ENCODE results near the gene TTC13. TPM values are rescaled to one million over a fixed set of nuclear protein-coding genes. Genes with fewer than 3 reads are reported as not detected.

TTC13 gene
- total RNA-seq, 1 donor from 2014 or later: 23.0 TPM

DNA sequence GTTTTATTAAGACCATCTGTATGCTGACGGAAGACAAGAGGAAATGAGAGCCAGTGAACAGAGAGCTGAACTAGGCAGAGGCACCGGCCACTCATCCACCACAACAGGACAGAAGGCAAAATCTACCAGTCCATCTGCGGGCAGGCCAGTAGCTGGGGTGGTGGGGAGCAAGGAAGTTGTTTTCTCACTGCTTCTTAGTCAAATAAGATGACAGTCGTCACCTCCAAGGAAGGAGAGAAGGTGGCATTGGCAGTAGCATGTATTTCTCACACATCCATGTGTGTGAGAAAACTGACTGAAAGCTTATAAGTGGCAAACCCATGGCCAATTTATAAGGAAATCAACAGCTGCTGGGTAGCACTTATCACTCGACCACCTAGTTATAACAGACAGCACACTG lies 8.2 kb downstream of the TTC13 start:
- Mint-ChIP-seq H3K9me3 (no peaks in the 10 kb centered on the region), H3K4me3 (no peak overlapping the region), H3K4me1 (no peaks in the 10 kb centered on the region), H3K27ac (no peak overlapping the region), H3K36me3 (peaks cover 3% of the 10 kb centered on the region), H3K27me3 (ENCODE audit: insufficient read depth, low read depth) (no peaks in the 10 kb centered on the region)
- Histone ChIP-seq H3K27me3 (no peaks in the 10 kb centered on the region), H3K4me1 (no peaks in the 10 kb centered on the region), H3K27ac (no peak overlapping the region), H3K4me2 (no peak overlapping the region), H3K9ac (no peak overlapping the region), H3K79me2 (ENCODE audit: low read depth) (peaks cover 3% of the 10 kb centered on the region), H3K36me3 (no peaks in the 10 kb centered on the region), H2AFZ (replicated peaks) (no peak overlapping the region), H3K4me3 (no peak overlapping the region), H3F3A (ENCODE audit: low read depth) (no peaks in the 10 kb centered on the region), H3K9me3 (ENCODE audit: low read depth) (no peaks in the 10 kb centered on the region), H4K20me1 (ENCODE audit: low read depth) (peaks cover 5% of the 10 kb centered on the region)
- no peak for DNase-seq (ENCODE audit: low spot score)
- TF ChIP-seq EZH2phosphoT487 (IDR thresholded peaks at IDR 0.05) (no peak), EZH2 (IDR thresholded peaks at IDR 0.05) (no peak)
- TF ChIP-seq, protein P1, sequence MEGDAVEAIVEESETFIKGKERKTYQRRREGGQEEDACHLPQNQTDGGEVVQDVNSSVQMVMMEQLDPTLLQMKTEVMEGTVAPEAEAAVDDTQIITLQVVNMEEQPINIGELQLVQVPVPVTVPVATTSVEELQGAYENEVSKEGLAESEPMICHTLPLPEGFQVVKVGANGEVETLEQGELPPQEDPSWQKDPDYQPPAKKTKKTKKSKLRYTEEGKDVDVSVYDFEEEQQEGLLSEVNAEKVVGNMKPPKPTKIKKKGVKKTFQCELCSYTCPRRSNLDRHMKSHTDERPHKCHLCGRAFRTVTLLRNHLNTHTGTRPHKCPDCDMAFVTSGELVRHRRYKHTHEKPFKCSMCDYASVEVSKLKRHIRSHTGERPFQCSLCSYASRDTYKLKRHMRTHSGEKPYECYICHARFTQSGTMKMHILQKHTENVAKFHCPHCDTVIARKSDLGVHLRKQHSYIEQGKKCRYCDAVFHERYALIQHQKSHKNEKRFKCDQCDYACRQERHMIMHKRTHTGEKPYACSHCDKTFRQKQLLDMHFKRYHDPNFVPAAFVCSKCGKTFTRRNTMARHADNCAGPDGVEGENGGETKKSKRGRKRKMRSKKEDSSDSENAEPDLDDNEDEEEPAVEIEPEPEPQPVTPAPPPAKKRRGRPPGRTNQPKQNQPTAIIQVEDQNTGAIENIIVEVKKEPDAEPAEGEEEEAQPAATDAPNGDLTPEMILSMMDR (IDR thresholded peaks at IDR 0.05): no peak

DNA sequence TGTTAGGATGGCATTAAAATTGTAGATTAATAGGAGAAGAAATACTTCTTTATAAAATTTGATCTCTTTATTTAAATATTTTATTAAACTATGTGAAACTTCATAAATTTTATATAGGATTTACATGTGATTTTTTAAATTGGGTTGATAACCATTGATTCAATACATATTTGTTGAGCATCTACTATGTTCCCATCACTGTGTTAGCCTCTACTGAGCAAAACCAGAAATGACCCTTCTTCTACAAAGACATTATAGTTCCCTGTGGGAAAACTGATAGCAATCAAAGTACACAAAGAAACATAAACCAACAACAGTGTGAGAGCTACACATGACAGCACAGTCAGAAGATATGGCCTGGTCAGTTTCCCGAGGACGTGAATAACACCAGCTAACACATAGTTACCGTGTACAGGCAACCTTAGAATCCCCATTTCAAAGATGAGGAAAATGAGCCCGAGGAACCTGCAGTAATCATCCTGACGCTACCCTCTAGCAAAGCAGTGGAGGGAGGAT lies 12.2 kb downstream of the TTC13 start:
- Mint-ChIP-seq H3K27me3 (ENCODE audit: insufficient read depth, low read depth) (no peaks in the 10 kb centered on the region), H3K36me3 (peaks cover 3% of the 10 kb centered on the region), H3K27ac (no peak overlapping the region), H3K9me3 (no peaks in the 10 kb centered on the region), H3K4me1 (no peaks in the 10 kb centered on the region), H3K4me3 (no peak overlapping the region)
- no peaks in the 10 kb centered on the region for H3K4me1 ChIP-seq
- H3F3A ChIP-seq (ENCODE audit: low read depth): no peaks in the 10 kb centered on the region
- H3K36me3 ChIP-seq: no peaks in the 10 kb centered on the region
- TF ChIP-seq, protein P1 (IDR thresholded peaks at IDR 0.05): no peak
- TF ChIP-seq EZH2 (IDR thresholded peaks at IDR 0.05) (no peak), EZH2phosphoT487 (IDR thresholded peaks at IDR 0.05) (no peak)
- no peaks in the 10 kb centered on the region for H3K9me3 ChIP-seq (ENCODE audit: low read depth)
- H3K79me2 ChIP-seq (ENCODE audit: low read depth): peaks cover 3% of the 10 kb centered on the region
- no peak overlapping the region for H3K9ac ChIP-seq
- H3K27ac ChIP-seq: no peak overlapping the region
- no peak overlapping the region for H3K4me2 ChIP-seq
- no peaks in the 10 kb centered on the region for H3K27me3 ChIP-seq
- H4K20me1 ChIP-seq (ENCODE audit: low read depth): no peaks in the 10 kb centered on the region
- no peak overlapping the region for H2AFZ ChIP-seq (replicated peaks)
- no peak for DNase-seq (ENCODE audit: low spot score)
- H3K4me3 ChIP-seq: no peak overlapping the region

DNA sequence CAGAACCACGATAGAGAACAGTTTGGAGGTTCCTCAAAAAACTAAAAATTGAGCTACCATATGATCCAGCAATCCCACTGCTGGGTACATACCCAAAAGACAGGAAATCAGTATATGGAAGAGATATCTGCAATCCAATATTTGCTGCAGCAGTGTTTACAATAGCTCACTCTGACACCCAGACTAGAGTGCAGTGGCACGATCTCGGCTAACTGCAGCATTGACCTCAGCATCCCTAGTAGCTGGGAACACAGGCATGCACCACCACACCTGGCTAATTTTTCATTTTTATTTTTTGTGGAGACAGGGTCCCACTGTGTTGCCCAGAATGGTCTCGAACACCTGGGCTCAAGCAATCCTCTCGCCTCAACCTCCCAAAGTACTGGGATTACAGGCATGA lies 13.1 kb downstream of the TTC13 start:
- Mint-ChIP-seq H3K27ac (no peak overlapping the region), H3K9me3 (no peaks in the 10 kb centered on the region)
- TF ChIP-seq EZH2phosphoT487 (IDR thresholded peaks at IDR 0.05): no peak
- TF ChIP-seq, protein P1 (IDR thresholded peaks at IDR 0.05): no peak
- no peak for TF ChIP-seq EZH2 (IDR thresholded peaks at IDR 0.05)

More for the DNA sequence above, 13.1 kb downstream of the TTC13 start:
- Histone ChIP-seq H3K9me3 (ENCODE audit: low read depth) (no peaks in the 10 kb centered on the region), H3K79me2 (ENCODE audit: low read depth) (peaks cover 3% of the 10 kb centered on the region), H3K4me2 (no peak overlapping the region), H3F3A (ENCODE audit: low read depth) (no peaks in the 10 kb centered on the region), H3K9ac (no peak overlapping the region), H3K36me3 (no peaks in the 10 kb centered on the region), H2AFZ (replicated peaks) (no peak overlapping the region), H4K20me1 (ENCODE audit: low read depth) (no peaks in the 10 kb centered on the region), H3K27ac (no peak overlapping the region), H3K4me3 (no peak overlapping the region), H3K4me1 (no peaks in the 10 kb centered on the region), H3K27me3 (no peaks in the 10 kb centered on the region)
- no peaks in the 10 kb centered on the region for H3K27me3 Mint-ChIP-seq (ENCODE audit: insufficient read depth, low read depth)
- H3K4me3 Mint-ChIP-seq: no peak overlapping the region
- no peak for DNase-seq (ENCODE audit: low spot score)
- peaks cover 3% of the 10 kb centered on the region for H3K36me3 Mint-ChIP-seq
- H3K4me1 Mint-ChIP-seq: no peaks in the 10 kb centered on the region
